Gastrocnemius medialis (tissue), 4 donors: ENCODE data around the gene REG3A. TPM values are rescaled to one million over a fixed set of nuclear protein-coding genes. Genes with fewer than 3 reads are reported as not detected.

Experiments
- ATAC-seq, 2 donors: fragments of 150-250 bp; one replicate each; pipeline ENCODE4 v1.9.1; 2016
- DNase-seq, 2 donors: peaks; one replicate each; pipeline ENCODE4 v3.0.0-alpha.2; 2019
- H3K27ac ChIP-seq, 4 donors: fragments of 200-600 bp; sonication (generic); 1 replicate in 1 of 4; 2 replicates in 3 of 4; pipeline ENCODE4 v1.5.1; 2016 to 2018; ENCODE audit warnings: mild to moderate bottlenecking in 2 of 4, moderate library complexity in 1 of 4
- H3K27me3 ChIP-seq, 3 donors: fragments of 200-600 bp; sonication (generic) in 2 of 3; 1 replicate in 1 of 3; 2 replicates in 2 of 3; pipeline versions ENCODE4 v1.5.1 to v1.6.0; 2016 to 2019; ENCODE audit warnings: mild to moderate bottlenecking in 1 of 3, moderate library complexity in 1 of 3
- H3K36me3 ChIP-seq, 2 donors: fragments of 200-600 bp; sonication (generic) in 1 of 2; one replicate each; pipeline ENCODE4 v1.5.1; 2017 to 2018
- H3K4me1 ChIP-seq, 2 donors: fragments of 200-600 bp; sonication (generic) in 1 of 2; one replicate each; pipeline ENCODE4 v1.5.1; 2016 to 2017; ENCODE audit warnings: mild to moderate bottlenecking in 2 of 2
- H3K4me3 ChIP-seq, 4 donors: fragments of 200-600 bp; sonication (generic) in 3 of 4; 1 replicate in 1 of 4; 2 replicates in 3 of 4; pipeline ENCODE4 v1.5.1; 2016 to 2019; ENCODE audit warnings: mild to moderate bottlenecking in 2 of 4
- H3K9me3 ChIP-seq, 3 donors: fragments of 200-600 bp; sonication (generic) in 2 of 3; 1 replicate in 1 of 3; 2 replicates in 2 of 3; pipeline ENCODE4 v1.5.1; 2016 to 2019
- POLR2A ChIP-seq, 2 donors: fragments of 450-650 bp; IDR thresholded peaks; one replicate each; pipeline ENCODE4 v1.6.1; 2017; ENCODE audit warnings: antibody characterized with exemption in 2 of 2, mild to moderate bottlenecking in 2 of 2, moderate library complexity in 2 of 2
- in situ Hi-C, 4 donors: fragments of 200-750 bp; cut with MboI; loops; one replicate each; pipeline versions ENCODE4 v1.15.0 to v1.8.0; 2017; ENCODE audit warnings: low sequenced_read_pairs in 4 of 4
- intact Hi-C: fragments of 100-400 bp; cut with DNase I; formaldehyde crosslinking; loops from one replicate; pipeline ENCODE4 v1.15.1; 2023; ENCODE audit warnings: low total_unique reads
- total RNA-seq, 4 donors: library from RNA; depleted of rRNA; stranded (reverse); fragments of >200 nt; gene quantifications; one replicate each; pipeline versions ENCODE4 v1.1.0 to v1.2.3, GENCODE V29; 2016
- TF ChIP-seq, protein P1 (sequence below), 5 experiments: fragments of 450-650 bp in 3 of 5; fragments of 200-600 bp in 2 of 5; sonication (generic) in 2 of 5; IDR thresholded peaks in 4 of 5; conservative IDR thresholded peaks in 1 of 5; 1 replicate in 4 of 5; 2 replicates in 1 of 5; pipeline ENCODE4 v1.5.1; 2016 to 2019; ENCODE audit warnings: antibody characterized with exemption in 5 of 5, mild to moderate bottlenecking in 3 of 5, moderate library complexity in 3 of 5

Gene REG3A
- total RNA-seq, 4 donors from 2014 or later: not detected

DNA sequence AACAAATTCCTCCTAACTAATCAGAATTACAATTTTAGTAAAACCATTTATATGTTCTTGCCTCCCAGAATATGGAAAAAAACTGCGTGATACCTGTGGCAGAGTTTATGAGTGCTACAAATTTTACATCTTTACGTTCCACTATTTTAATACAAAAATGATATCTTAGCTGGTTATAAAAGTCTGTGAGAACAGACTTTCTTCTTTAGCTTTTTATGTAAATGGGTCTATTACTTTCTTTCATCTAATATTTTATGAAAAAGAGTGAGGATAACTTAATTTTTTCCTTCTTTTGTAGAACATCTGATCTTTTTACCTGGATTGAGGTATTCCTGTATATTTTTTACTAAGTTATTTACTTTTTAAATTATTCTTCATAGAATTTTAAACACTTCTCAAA, 22.1 kb upstream of the REG3A start:
- H3K4me3 ChIP-seq: no peak overlapping the region
- DNase-seq (no peak), ATAC-seq (no peak)
- H3K27me3 ChIP-seq: no peaks in the 10 kb centered on the region
- TF ChIP-seq, protein P1, sequence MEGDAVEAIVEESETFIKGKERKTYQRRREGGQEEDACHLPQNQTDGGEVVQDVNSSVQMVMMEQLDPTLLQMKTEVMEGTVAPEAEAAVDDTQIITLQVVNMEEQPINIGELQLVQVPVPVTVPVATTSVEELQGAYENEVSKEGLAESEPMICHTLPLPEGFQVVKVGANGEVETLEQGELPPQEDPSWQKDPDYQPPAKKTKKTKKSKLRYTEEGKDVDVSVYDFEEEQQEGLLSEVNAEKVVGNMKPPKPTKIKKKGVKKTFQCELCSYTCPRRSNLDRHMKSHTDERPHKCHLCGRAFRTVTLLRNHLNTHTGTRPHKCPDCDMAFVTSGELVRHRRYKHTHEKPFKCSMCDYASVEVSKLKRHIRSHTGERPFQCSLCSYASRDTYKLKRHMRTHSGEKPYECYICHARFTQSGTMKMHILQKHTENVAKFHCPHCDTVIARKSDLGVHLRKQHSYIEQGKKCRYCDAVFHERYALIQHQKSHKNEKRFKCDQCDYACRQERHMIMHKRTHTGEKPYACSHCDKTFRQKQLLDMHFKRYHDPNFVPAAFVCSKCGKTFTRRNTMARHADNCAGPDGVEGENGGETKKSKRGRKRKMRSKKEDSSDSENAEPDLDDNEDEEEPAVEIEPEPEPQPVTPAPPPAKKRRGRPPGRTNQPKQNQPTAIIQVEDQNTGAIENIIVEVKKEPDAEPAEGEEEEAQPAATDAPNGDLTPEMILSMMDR (IDR thresholded peaks at IDR 0.05 in 4 of 5, conservative IDR thresholded peaks at IDR 0.05 in 1 of 5): no peak
- TF ChIP-seq POLR2A (IDR thresholded peaks at IDR 0.05): no peak
- intact Hi-C loops (no loop called here), in situ Hi-C loops (no loop called here)
- no peaks in the 10 kb centered on the region for H3K9me3 ChIP-seq
- no peaks in the 10 kb centered on the region for H3K36me3 ChIP-seq
- H3K27ac ChIP-seq: no peak overlapping the region
- H3K4me1 ChIP-seq: no peaks in the 10 kb centered on the region

DNA sequence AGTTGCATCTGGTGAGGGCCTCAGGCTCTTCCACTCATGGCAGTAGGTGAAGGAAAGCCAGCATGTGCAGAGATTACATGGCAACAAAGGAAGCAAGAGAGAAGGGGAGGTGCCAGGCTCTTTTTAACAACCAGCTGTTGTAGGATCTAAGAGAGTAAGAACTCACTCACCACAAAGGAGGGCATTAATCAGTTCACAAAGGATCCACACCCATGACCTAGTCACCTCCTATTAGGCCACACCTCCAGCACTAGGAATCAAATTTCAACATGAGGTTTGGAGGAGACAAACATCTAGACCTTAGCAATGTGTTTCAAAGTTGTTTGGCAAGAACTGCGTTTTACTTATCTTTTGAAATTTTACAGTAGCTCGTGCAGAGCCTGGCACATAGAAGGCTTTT, 20.5 kb upstream of the REG3A start:
- in situ Hi-C loops (no loop called here), intact Hi-C loops (no loop called here)
- no peaks in the 10 kb centered on the region for H3K9me3 ChIP-seq
- H3K4me1 ChIP-seq: no peaks in the 10 kb centered on the region
- ATAC-seq (no peak), DNase-seq (no peak)
- H3K4me3 ChIP-seq: no peak overlapping the region
- no peaks in the 10 kb centered on the region for H3K27me3 ChIP-seq
- no peak overlapping the region for H3K27ac ChIP-seq
- no peaks in the 10 kb centered on the region for H3K36me3 ChIP-seq
- TF ChIP-seq POLR2A (IDR thresholded peaks at IDR 0.05): no peak
- TF ChIP-seq, protein P1 (IDR thresholded peaks at IDR 0.05 in 4 of 5, conservative IDR thresholded peaks at IDR 0.05 in 1 of 5): no peak

DNA sequence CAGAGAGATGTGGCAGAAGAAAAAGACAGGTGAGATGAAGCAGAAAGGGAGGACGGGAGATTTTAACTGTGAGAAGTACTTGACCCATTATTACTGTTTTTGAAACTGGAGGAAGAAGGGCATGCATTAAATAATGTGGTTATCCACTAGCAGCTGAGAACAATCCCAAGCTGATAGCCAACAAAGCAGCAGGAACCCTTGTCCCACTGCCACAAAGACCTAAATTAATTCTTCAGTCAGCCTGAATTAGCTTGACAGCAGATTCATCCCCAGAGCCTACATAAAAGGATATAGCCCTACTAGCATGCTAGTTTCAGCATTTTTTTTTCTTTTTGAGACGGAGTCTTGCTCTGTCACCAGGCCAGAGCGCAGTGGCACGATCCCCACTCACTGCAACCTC, 19.5 kb upstream of the REG3A start:
- Histone ChIP-seq H3K36me3 (no peaks in the 10 kb centered on the region), H3K27ac (no peak overlapping the region), H3K9me3 (no peaks in the 10 kb centered on the region), H3K27me3 (no peaks in the 10 kb centered on the region), H3K4me3 (no peak overlapping the region), H3K4me1 (no peaks in the 10 kb centered on the region)
- no peak for ATAC-seq
- no peak for TF ChIP-seq POLR2A (IDR thresholded peaks at IDR 0.05)
- TF ChIP-seq, protein P1 (IDR thresholded peaks at IDR 0.05 in 4 of 5, conservative IDR thresholded peaks at IDR 0.05 in 1 of 5): no peak
- intact Hi-C loops: no loop called here
- in situ Hi-C loops: no loop called here
- no peak for DNase-seq

DNA sequence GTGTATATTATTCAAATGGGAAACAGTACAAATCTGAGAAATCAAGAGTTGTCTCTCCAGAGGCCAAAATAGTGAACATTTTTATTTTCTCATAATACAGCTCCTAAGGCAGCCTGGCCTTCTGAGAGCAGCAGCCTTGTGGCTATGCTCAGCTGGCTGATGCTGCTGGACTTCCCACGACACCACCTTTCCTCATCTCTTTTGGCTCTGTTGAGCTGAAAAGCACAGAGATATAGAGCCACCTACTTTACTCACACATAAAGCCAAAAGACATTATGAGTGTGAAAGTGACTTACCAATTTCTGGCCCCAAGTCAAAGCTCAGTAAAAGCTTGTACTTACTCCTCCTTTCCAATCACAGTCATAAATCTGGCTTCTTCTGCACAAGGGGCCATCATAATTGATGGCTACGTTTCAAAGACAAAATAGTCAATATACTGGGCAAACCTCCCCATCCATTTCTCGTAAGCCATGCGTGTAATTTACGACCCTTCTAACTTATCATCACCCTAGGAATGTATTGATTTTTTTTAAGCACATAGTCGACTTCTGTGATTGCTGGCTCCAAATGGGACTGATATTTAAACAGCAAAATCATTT, 18.6 kb upstream of the REG3A start:
- intact Hi-C loops (no loop called here), in situ Hi-C loops (no loop called here)
- no peak for ATAC-seq
- TF ChIP-seq, protein P1 (IDR thresholded peaks at IDR 0.05 in 4 of 5, conservative IDR thresholded peaks at IDR 0.05 in 1 of 5): no peak
- TF ChIP-seq POLR2A (IDR thresholded peaks at IDR 0.05): no peak
- Histone ChIP-seq H3K27ac (no peak overlapping the region), H3K9me3 (no peaks in the 10 kb centered on the region), H3K36me3 (no peaks in the 10 kb centered on the region), H3K27me3 (no peaks in the 10 kb centered on the region), H3K4me1 (no peaks in the 10 kb centered on the region), H3K4me3 (no peak overlapping the region)
- no peak for DNase-seq
